ENCODE measurements around the gene OR4P4. TPM values are rescaled to one million over a fixed set of nuclear protein-coding genes. Genes with fewer than 3 reads are reported as not detected.

OR4P4 gene
- total RNA-seq, 2 donors from 2014 or later = not detected

GRCh38 chr11:55673860-55674259 is 38.9 kb downstream of the OR4P4 start:
- DNase-seq = no peak
- Histone ChIP-seq H3K27ac (no peak overlapping the region), H3K9me3 (no peaks in the 10 kb centered on the region), H3K4me1 (no peaks in the 10 kb centered on the region), H3K9ac (ENCODE audit: low read depth in 2 of 2, low read length in 2 of 2) (no peak overlapping the region), H3K27me3 (no peaks in the 10 kb centered on the region), H3K36me3 (no peaks in the 10 kb centered on the region), H3K4me3 (no peak overlapping the region)
- intact Hi-C loops (cut with DNase I) = loop anchor here (10.0 kb wide), 1 partner anchor 71 kb away; no protein-coding TSS in a partner anchor
- TF ChIP-seq CTCF (IDR thresholded peaks at IDR 0.05) = no peak

Other genes starting within 250 kb of the OR4P4 start
- gene OR4C15, start 80.6 kb upstream of the OR4P4 start, total RNA-seq = not detected
- not detected for gene OR4C16, start 63.0 kb upstream of the OR4P4 start, total RNA-seq
- gene OR4C11, start 27.5 kb upstream of the OR4P4 start, total RNA-seq = not detected
- not detected for gene OR4S2, start 13.2 kb downstream of the OR4P4 start, total RNA-seq
- not detected for gene OR4C6, start 27.1 kb downstream of the OR4P4 start, total RNA-seq
- not detected for gene OR5D13, start 138.3 kb downstream of the OR4P4 start, total RNA-seq
- gene OR5D14, start 160.4 kb downstream of the OR4P4 start, total RNA-seq = not detected
- not detected for gene OR5L1, start 176.3 kb downstream of the OR4P4 start, total RNA-seq
- gene OR5D18, start 184.5 kb downstream of the OR4P4 start, total RNA-seq = not detected
- gene OR5L2, start 192.1 kb downstream of the OR4P4 start, total RNA-seq = not detected
- gene OR5D16, start 203.6 kb downstream of the OR4P4 start, total RNA-seq = not detected
- gene TRIM51, start 248.2 kb downstream of the OR4P4 start, total RNA-seq = not detected